Measurements from ENCODE around the gene SETD3. TPM values are rescaled to one million over a fixed set of nuclear protein-coding genes. Genes with fewer than 3 reads are reported as not detected.

Gene SETD3
- total and polyA plus RNA-seq, 8 donors = 14.0 to 32.7 (median 28.1) TPM

- TF ChIP-seq, protein P1, sequence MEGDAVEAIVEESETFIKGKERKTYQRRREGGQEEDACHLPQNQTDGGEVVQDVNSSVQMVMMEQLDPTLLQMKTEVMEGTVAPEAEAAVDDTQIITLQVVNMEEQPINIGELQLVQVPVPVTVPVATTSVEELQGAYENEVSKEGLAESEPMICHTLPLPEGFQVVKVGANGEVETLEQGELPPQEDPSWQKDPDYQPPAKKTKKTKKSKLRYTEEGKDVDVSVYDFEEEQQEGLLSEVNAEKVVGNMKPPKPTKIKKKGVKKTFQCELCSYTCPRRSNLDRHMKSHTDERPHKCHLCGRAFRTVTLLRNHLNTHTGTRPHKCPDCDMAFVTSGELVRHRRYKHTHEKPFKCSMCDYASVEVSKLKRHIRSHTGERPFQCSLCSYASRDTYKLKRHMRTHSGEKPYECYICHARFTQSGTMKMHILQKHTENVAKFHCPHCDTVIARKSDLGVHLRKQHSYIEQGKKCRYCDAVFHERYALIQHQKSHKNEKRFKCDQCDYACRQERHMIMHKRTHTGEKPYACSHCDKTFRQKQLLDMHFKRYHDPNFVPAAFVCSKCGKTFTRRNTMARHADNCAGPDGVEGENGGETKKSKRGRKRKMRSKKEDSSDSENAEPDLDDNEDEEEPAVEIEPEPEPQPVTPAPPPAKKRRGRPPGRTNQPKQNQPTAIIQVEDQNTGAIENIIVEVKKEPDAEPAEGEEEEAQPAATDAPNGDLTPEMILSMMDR (IDR thresholded peaks at IDR 0.05) = no peak
- WGBS, 2 donors = 68% methylated on average over 23 of the region's 23 CpGs
- Histone ChIP-seq H3K36me3 (peaks cover 0 to 29% (median 19%) of the 10 kb centered on the region in 3 donors), H3K27me3 (no peaks in the 10 kb centered on the region), H3K9me3 (no peaks in the 10 kb centered on the region), H3K4me3 (no peak overlapping the region), H3K4me1 (peaks cover 0 to 9% (median 7%) of the 10 kb centered on the region in 3 donors), H3K27ac (peak overlapping the region in 2 of 4 donors; percentile 35 to 52)
- intact Hi-C loops (cut with DNase I) = no loop called here
- ATAC-seq (peak; percentile 75 to 87 (median 83)), DNase-seq (peak; percentile 59 to 90 (median 83)), FAIRE-seq (no peak)
Measured at GRCh38 chr14:99508896-99509629, 28.4 kb upstream of the SETD3 start.

DNA sequence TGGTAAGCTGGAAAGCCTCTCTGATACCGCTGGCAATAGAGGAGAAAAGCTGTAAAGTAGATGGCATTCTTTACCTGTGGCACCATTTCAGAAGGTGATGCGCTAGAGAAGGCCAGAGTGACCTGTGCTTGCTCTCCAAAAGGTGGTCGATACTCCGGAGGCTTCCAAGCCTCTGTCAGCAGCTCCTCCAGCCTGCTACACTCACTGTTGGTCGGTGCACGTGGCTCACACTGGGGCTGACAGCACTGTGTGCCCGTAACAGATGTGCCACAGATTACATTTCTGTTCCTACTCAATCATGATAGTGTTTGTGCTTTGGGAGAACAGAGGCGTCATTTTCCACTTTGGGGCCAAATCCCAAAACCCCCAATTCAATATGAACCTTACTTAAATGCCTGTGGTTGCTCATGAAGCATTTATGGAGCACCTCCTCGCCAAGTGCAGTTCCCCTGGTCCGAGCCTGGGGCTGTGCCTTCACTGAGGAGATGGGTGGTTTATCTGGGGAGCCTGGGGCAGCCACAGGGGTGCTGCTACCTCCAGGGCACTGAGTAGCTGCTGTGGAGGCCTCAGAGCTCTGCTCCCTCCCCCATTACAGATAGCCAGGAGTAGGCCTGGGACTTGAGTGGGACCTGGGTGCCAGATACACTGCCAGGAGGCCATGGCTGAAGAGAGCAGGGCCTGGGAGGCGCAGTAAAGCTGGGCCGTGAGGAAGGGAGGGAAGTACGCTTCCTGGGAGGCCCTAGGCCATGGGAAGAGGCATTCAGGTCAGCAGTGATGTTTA lies 27.4 kb upstream of the SETD3 start:
- DNase-seq = peak in 1 of 6 donors; percentile 15
- Histone ChIP-seq H3K4me3 (no peak overlapping the region), H3K27me3 (no peaks in the 10 kb centered on the region), H3K27ac (peak overlapping the region in 2 of 4 donors; percentile 35 to 52), H3K36me3 (peaks cover 0 to 36% (median 29%) of the 10 kb centered on the region in 3 donors), H3K9me3 (no peaks in the 10 kb centered on the region), H3K4me1 (peaks cover 0 to 9% (median 7%) of the 10 kb centered on the region in 3 donors)
- WGBS, 2 donors = 72 to 74% methylated on average over 13 of the region's 13 CpGs
- intact Hi-C loops (cut with DNase I) = no loop called here
- no peak for FAIRE-seq
- TF ChIP-seq, protein P1 (IDR thresholded peaks at IDR 0.05) = no peak
- peak; percentile 2 to 16 (median 6) for ATAC-seq

DNA sequence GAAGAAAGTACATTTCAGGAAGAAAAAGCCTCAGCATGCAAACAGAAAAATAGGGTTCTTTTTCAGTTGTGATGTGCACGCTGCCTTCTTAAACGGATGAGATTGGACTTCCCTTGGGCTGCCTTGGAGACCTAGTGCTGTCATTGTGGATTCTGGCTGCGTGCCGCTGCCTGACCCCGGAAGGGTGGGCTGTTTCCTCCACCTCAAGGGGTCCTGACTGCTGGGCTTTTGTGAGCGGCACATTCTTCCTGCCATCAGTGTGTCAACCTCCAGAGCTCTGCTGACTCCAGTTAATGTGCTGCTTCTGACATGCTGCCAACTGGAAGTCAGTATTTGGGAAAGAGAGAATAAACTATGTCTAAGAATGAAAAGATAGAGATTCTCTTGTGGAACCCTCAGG lies 25.6 kb upstream of the SETD3 start:
- FAIRE-seq (no peak), ATAC-seq (no peak), DNase-seq (no peak)
- intact Hi-C loops (cut with DNase I) = no loop called here
- TF ChIP-seq, protein P1 (IDR thresholded peaks at IDR 0.05) = no peak
- 92% methylated on average over 6 of the region's 6 CpGs for WGBS, 2 donors
- Histone ChIP-seq H3K9me3 (no peaks in the 10 kb centered on the region), H3K36me3 (peaks cover 4 to 54% (median 46%) of the 10 kb centered on the region in 3 donors), H3K27me3 (no peaks in the 10 kb centered on the region), H3K4me1 (peaks cover 0 to 9% (median 7%) of the 10 kb centered on the region in 3 donors), H3K4me3 (no peak overlapping the region), H3K27ac (no peak overlapping the region)

GRCh38 chr14:99505089-99505488 lies 24.4 kb upstream of the SETD3 start:
- Histone ChIP-seq H3K9me3 (no peaks in the 10 kb centered on the region), H3K27me3 (no peaks in the 10 kb centered on the region), H3K27ac (no peak overlapping the region), H3K4me3 (no peak overlapping the region), H3K4me1 (peaks cover 0 to 9% (median 7%) of the 10 kb centered on the region in 3 donors), H3K36me3 (peaks cover 4 to 66% (median 53%) of the 10 kb centered on the region in 3 donors)
- 92% methylated on average over 5 of the region's 5 CpGs for WGBS, 2 donors
- DNase-seq = no peak
- TF ChIP-seq, protein P1 (IDR thresholded peaks at IDR 0.05) = no peak
- no peak for ATAC-seq
- intact Hi-C loops (cut with DNase I) = no loop called here
- no peak for FAIRE-seq
